Fibroblast of the aortic adventitia (primary cell): Measurements from ENCODE around the gene PLD1. TPM values are rescaled to one million over a fixed set of nuclear protein-coding genes. Genes with fewer than 3 reads are reported as not detected.

Experiments
- DNase-seq: peaks from one replicate; pipeline ENCODE4 v3.0.0-alpha.2; 2010; ENCODE audit warnings: low read depth
- H3K4me3 ChIP-seq: 2 replicates; pipeline ENCODE4 v1.5.1; 2011; ENCODE audit warnings: low read depth, mild to moderate bottlenecking, control low read depth, low read length, moderate library complexity
- CTCF ChIP-seq: IDR thresholded peaks from 2 replicates; pipeline ENCODE4 v1.5.1; 2011; ENCODE audit warnings: mild to moderate bottlenecking, low read length, control low read depth, inconsistent platforms; ENCODE audit not compliant: insufficient read depth
- total RNA-seq: library from RNA; depleted of rRNA; stranded (reverse); fragments of >200 nt; gene quantifications from 2 replicates; pipeline ENCODE4 v1.2.3, GENCODE V29; 2012; ENCODE audit warnings: low replicate concordance

Gene PLD1
- total RNA-seq, 1 donor, result 23.1 TPM

GRCh38 chr3:171799501-171799900 is 10.8 kb downstream of the PLD1 start:
- TF ChIP-seq CTCF, result no peak
- no peak for DNase-seq
- no peak overlapping the region for H3K4me3 ChIP-seq

- H3K4me3 ChIP-seq, result no peak overlapping the region
- TF ChIP-seq CTCF, result no peak
- peak; percentile 30 for DNase-seq
Observed at GRCh38 chr3:171797873-171798272, 12.4 kb downstream of the PLD1 start.

- peak; percentile 33 for DNase-seq
- TF ChIP-seq CTCF, result no peak
- no peak overlapping the region for H3K4me3 ChIP-seq
Observed at GRCh38 chr3:171797265-171797679, 13.0 kb downstream of the PLD1 start.

GRCh38 chr3:171796625-171797264 is 13.5 kb downstream of the PLD1 start:
- no peak for DNase-seq
- no peak overlapping the region for H3K4me3 ChIP-seq
- TF ChIP-seq CTCF, result no peak

- no peak for DNase-seq
- TF ChIP-seq CTCF, result no peak
- no peak overlapping the region for H3K4me3 ChIP-seq
Observed at GRCh38 chr3:171792531-171792930, 17.8 kb downstream of the PLD1 start.

- H3K4me3 ChIP-seq, result no peak overlapping the region
- peak; percentile 87 for DNase-seq
- no peak for TF ChIP-seq CTCF
Observed at GRCh38 chr3:171791692-171792076, 18.6 kb downstream of the PLD1 start.

- H3K4me3 ChIP-seq, result no peak overlapping the region
- peak; percentile 72 for DNase-seq
Observed at GRCh38 chr3:171790898-171791691, 19.2 kb downstream of the PLD1 start.

More at GRCh38 chr3:171790898-171791691, 19.2 kb downstream of the PLD1 start:
- TF ChIP-seq CTCF, result no peak
